PC-9 (cell line): ENCODE data around the gene SVOP. TPM values are rescaled to one million over a fixed set of nuclear protein-coding genes. Genes with fewer than 3 reads are reported as not detected.

Experiments used
- BruUV-seq: library from RNA; stranded (reverse); fragments of 400-500 nt; replicated peaks from 2 replicates; lab custom pipeline; 2021; lab: Mats Ljungman, UMichigan
- CTCF ChIA-PET: fragments of 300-600 bp; sonication (Branson Sonifier 250); formaldehyde crosslinking; loops from one replicate; lab custom pipeline; 2022; ENCODE audit warnings: antibody characterized with exemption; lab: Charles Lee
- POLR2A ChIA-PET: fragments of 300-600 bp; sonication (Branson Sonifier 250); formaldehyde crosslinking; loops from one replicate; lab custom pipeline; 2022; ENCODE audit warnings: antibody characterized with exemption; ENCODE audit not compliant: unreplicated experiment; lab: Charles Lee
- DNase-seq, 2 experiments: peaks; one replicate each; pipeline versions ENCODE4 v3.0.0 to v3.0.0-alpha.2; 2015 to 2022; ENCODE audit warnings: mixed read lengths in 1 of 2
- H2AFZ ChIP-seq: fragments of 200-600 bp; sonication (generic); 2 replicates; pipeline ENCODE4 v1.8.1; 2017; ENCODE audit warnings: antibody characterized with exemption
- H3F3A ChIP-seq: fragments of 200-600 bp; sonication (generic); 2 replicates; pipeline ENCODE4 v1.8.1; 2017; ENCODE audit warnings: antibody characterized with exemption, mild to moderate bottlenecking, low read depth; ENCODE audit not compliant: insufficient read depth
- H3K27ac ChIP-seq: fragments of 200-600 bp; sonication (generic); 2 replicates; pipeline ENCODE4 v1.6.1; 2016; ENCODE audit warnings: mixed run types
- H3K27me3 ChIP-seq: fragments of 200-600 bp; sonication (generic); 2 replicates; pipeline ENCODE4 v1.6.1; 2016; ENCODE audit warnings: low read depth, mixed run types; ENCODE audit not compliant: insufficient read depth
- H3K36me3 ChIP-seq: fragments of 200-600 bp; sonication (generic); 2 replicates; pipeline ENCODE4 v1.6.1; 2016; ENCODE audit warnings: low read depth, mixed run types
- H3K4me1 ChIP-seq: fragments of 200-600 bp; sonication (generic); replicated peaks from 2 replicates; pipeline ENCODE4 v1.6.1; 2016; ENCODE audit warnings: mixed run types; ENCODE audit not compliant: insufficient read depth
- H3K4me2 ChIP-seq: fragments of 200-600 bp; sonication (generic); 2 replicates; pipeline ENCODE4 v1.6.1; 2017; ENCODE audit warnings: mixed run types
- H3K4me3 ChIP-seq: fragments of 200-600 bp; sonication (generic); 2 replicates; pipeline ENCODE4 v1.6.1; 2016; ENCODE audit warnings: mixed run types
- H3K79me2 ChIP-seq: fragments of 200-600 bp; sonication (generic); 2 replicates; pipeline ENCODE4 v1.6.1; 2017; ENCODE audit warnings: low read depth, mixed run types
- H3K9me2 ChIP-seq: fragments of 200-600 bp; sonication (generic); 2 replicates; pipeline ENCODE4 v1.8.1; 2017; ENCODE audit warnings: mild to moderate bottlenecking; ENCODE audit not compliant: insufficient read depth
- H3K9me3 ChIP-seq: fragments of 200-600 bp; sonication (generic); 2 replicates; pipeline ENCODE4 v1.8.1; 2016; ENCODE audit warnings: low read depth; ENCODE audit not compliant: insufficient read depth
- H4K20me1 ChIP-seq: fragments of 200-600 bp; sonication (generic); 2 replicates; pipeline ENCODE4 v1.8.1; 2017; ENCODE audit not compliant: insufficient read depth
- EZH2 ChIP-seq: fragments of 200-600 bp; sonication (generic); IDR thresholded peaks from 2 replicates; pipeline ENCODE4 v1.8.0; 2017; ENCODE audit warnings: antibody characterized with exemption, low read depth
- intact Hi-C: fragments of 100-400 bp; cut with micrococcal nuclease; formaldehyde crosslinking; loops from one replicate; pipeline ENCODE4 v1.10.0; 2022; ENCODE audit not compliant: unreplicated experiment
- total RNA-seq: library from RNA; stranded (reverse); gene quantifications from 2 replicates; pipeline ENCODE4 v1.2.3, GENCODE V29; 2021
- TF ChIP-seq, protein P1 (sequence below): fragments of 200-600 bp; sonication (generic); conservative IDR thresholded peaks from 2 replicates; pipeline ENCODE4 v1.6.1; 2017; ENCODE audit warnings: mixed run types, antibody characterized with exemption, mild to moderate bottlenecking, moderate library complexity

SVOP gene
- total RNA-seq, 1 experiment from 2014 or later, result not detected

DNA sequence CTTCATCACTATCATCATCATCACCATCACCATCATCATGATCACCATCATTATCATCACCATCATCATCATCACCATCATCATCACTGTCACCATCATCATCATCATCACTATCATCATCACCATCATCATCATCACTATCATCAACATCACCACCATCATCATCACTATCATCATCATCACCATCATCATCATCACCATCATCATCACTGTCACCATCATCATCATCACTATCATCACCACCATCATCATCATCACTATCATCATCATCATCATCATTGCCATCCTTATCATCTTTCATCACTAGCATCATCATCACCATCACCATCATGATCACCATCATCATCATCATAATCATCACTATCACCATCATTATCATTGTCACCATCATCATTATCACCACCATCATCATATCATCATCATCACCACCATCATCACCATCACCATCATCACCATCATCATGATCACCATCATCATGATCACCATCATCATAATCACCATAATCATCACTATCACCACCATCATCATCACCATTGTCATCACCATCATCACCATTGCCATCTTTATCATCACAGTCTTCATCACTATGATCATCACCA lies 38.1 kb downstream of the SVOP start:
- no peak overlapping the region for H3K4me2 ChIP-seq
- no peak overlapping the region for H2AFZ ChIP-seq
- H3K36me3 ChIP-seq, result no peaks in the 10 kb centered on the region
- intact Hi-C loops, result no loop called here
- H3K79me2 ChIP-seq, result no peaks in the 10 kb centered on the region
- no peaks in the 10 kb centered on the region for H3K4me1 ChIP-seq
- H3K9me2 ChIP-seq, result no peaks in the 10 kb centered on the region
- CTCF ChIA-PET, result no interaction called here
- TF ChIP-seq, protein P1, sequence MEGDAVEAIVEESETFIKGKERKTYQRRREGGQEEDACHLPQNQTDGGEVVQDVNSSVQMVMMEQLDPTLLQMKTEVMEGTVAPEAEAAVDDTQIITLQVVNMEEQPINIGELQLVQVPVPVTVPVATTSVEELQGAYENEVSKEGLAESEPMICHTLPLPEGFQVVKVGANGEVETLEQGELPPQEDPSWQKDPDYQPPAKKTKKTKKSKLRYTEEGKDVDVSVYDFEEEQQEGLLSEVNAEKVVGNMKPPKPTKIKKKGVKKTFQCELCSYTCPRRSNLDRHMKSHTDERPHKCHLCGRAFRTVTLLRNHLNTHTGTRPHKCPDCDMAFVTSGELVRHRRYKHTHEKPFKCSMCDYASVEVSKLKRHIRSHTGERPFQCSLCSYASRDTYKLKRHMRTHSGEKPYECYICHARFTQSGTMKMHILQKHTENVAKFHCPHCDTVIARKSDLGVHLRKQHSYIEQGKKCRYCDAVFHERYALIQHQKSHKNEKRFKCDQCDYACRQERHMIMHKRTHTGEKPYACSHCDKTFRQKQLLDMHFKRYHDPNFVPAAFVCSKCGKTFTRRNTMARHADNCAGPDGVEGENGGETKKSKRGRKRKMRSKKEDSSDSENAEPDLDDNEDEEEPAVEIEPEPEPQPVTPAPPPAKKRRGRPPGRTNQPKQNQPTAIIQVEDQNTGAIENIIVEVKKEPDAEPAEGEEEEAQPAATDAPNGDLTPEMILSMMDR, result no peak
- no peak for TF ChIP-seq EZH2
- POLR2A ChIA-PET, result no interaction called here
- BruUV-seq, result no TSS peak
- no peaks in the 10 kb centered on the region for H3K9me3 ChIP-seq
- H3F3A ChIP-seq, result no peaks in the 10 kb centered on the region
- no peak overlapping the region for H3K4me3 ChIP-seq
- no peaks in the 10 kb centered on the region for H4K20me1 ChIP-seq
- no peak for DNase-seq
- no peak overlapping the region for H3K27ac ChIP-seq
- peaks cover 13% of the 10 kb centered on the region for H3K27me3 ChIP-seq

DNA sequence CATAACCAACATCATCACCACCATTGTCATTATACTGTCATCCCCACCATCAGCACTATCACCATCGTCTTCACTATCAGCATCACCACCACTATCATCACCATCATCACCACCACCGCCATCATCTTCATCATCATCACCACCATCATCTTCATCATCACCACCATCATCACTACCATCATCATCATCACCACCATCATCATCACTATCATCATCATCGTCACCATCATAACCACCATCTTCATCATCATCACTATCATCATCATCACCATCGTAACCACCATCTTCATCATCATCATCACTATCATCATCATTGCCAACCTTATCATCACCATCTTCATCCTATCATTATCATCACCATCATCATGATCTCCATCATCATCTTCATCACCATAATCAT lies 39.0 kb downstream of the SVOP start:
- no peaks in the 10 kb centered on the region for H3K79me2 ChIP-seq
- CTCF ChIA-PET, result no interaction called here
- intact Hi-C loops, result no loop called here
- TF ChIP-seq EZH2, result no peak
- TF ChIP-seq, protein P1, result no peak
- H3K36me3 ChIP-seq, result no peaks in the 10 kb centered on the region
- H3K9me2 ChIP-seq, result no peaks in the 10 kb centered on the region
- H3K9me3 ChIP-seq, result no peaks in the 10 kb centered on the region
- H3F3A ChIP-seq, result no peaks in the 10 kb centered on the region
- H3K4me2 ChIP-seq, result no peak overlapping the region
- no peaks in the 10 kb centered on the region for H4K20me1 ChIP-seq
- peaks cover 12% of the 10 kb centered on the region for H3K27me3 ChIP-seq
- H3K27ac ChIP-seq, result no peak overlapping the region
- H2AFZ ChIP-seq, result no peak overlapping the region
- POLR2A ChIA-PET, result no interaction called here
- no TSS peak for BruUV-seq
- H3K4me3 ChIP-seq, result no peak overlapping the region
- no peaks in the 10 kb centered on the region for H3K4me1 ChIP-seq
- no peak for DNase-seq

DNA sequence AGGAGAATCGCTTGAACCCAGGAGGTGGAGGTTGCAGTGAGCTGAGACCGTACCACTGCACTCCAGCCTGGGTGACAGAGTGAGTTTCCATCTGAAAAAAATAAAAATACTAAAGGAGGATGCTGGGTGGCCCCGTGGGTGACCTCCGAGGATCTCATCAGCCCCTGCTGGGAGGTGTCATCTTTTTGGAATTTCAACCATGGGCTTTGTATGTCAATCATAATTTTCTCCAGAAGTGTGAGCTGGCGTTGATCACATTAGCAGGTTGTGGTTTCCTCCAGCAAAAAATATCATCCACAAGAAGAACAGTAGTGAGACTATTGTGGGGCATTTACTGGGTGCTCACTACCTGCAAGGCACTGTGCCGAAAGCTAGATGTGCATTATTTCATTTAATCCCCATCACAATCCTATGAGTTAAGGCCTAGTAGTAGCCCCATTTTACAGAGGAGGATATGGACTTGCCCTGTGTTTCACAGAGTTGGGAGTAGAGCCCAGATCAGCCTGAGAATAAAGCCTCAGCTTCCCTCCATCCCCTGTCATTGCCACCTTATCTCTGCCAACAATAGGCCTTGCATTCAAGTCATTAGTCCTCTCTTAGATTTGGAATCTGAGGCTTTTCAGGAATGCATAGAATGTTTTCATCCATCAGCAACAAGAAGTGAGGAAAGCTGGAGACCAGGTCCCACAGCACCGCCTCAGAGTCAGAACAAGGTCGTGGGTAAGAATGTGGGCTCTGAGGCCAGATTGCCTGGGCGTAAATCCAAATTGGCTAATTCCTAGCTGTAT lies 39.8 kb downstream of the SVOP start:
- BruUV-seq, result no TSS peak
- H3F3A ChIP-seq, result no peaks in the 10 kb centered on the region
- DNase-seq, result no peak
- intact Hi-C loops, result no loop called here
- ChIA-PET CTCF (no interaction called here), POLR2A (no interaction called here)
- peaks cover 11% of the 10 kb centered on the region for H3K27me3 ChIP-seq
- H4K20me1 ChIP-seq, result no peaks in the 10 kb centered on the region
- H3K4me2 ChIP-seq, result no peak overlapping the region
- TF ChIP-seq EZH2, result no peak
- TF ChIP-seq, protein P1, result no peak
- H3K79me2 ChIP-seq, result no peaks in the 10 kb centered on the region
- no peaks in the 10 kb centered on the region for H3K4me1 ChIP-seq
- no peak overlapping the region for H3K4me3 ChIP-seq
- no peaks in the 10 kb centered on the region for H3K9me3 ChIP-seq
- H3K27ac ChIP-seq, result no peak overlapping the region
- H2AFZ ChIP-seq, result no peak overlapping the region
- no peaks in the 10 kb centered on the region for H3K36me3 ChIP-seq
- no peaks in the 10 kb centered on the region for H3K9me2 ChIP-seq
